Measurements from ENCODE around the gene GZMM.

DNA sequence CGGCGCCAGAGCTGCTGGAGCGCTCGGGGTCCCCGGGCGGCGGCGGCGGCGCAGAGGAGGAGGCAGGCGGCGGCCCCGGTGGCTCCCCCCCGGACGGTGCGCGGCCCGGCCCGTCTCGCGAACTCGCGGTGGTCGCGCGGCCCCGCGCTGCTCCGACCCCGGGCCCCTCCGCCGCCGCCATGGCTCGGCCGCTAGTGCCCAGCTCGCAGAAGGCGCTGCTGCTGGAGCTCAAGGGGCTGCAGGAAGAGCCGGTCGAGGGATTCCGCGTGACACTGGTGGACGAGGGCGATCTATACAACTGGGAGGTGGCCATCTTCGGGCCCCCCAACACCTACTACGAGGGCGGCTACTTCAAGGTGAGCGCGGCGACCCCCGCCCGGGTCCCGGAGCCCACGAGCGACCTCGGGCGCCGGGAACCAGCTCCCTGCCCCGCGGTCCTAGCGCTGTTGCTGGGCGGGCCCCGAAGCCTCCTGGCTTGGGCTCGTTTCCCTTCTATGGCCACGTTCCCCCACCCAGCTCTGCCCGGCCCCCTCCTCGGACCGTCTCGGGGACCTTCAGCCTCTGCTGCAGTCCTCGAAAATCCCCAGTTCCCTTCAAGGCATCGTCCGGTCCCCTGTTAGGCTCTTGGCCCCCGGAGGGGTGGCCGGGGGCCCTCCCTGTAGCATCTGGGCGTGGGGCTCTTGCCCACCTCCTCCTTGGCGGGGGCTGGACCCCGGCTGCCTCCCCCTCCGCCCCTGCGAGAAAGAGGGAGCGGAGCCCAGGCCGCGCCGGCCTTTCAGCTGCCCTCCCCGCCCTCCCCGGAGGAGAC lies 11.9 kb upstream of the GZMM start, which contains the start of gene CDC34:
- TF ChIP-seq, protein P1, sequence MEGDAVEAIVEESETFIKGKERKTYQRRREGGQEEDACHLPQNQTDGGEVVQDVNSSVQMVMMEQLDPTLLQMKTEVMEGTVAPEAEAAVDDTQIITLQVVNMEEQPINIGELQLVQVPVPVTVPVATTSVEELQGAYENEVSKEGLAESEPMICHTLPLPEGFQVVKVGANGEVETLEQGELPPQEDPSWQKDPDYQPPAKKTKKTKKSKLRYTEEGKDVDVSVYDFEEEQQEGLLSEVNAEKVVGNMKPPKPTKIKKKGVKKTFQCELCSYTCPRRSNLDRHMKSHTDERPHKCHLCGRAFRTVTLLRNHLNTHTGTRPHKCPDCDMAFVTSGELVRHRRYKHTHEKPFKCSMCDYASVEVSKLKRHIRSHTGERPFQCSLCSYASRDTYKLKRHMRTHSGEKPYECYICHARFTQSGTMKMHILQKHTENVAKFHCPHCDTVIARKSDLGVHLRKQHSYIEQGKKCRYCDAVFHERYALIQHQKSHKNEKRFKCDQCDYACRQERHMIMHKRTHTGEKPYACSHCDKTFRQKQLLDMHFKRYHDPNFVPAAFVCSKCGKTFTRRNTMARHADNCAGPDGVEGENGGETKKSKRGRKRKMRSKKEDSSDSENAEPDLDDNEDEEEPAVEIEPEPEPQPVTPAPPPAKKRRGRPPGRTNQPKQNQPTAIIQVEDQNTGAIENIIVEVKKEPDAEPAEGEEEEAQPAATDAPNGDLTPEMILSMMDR (IDR thresholded peaks at IDR 0.05), result no peak
- TF ChIP-seq CHD2 (IDR thresholded peaks at IDR 0.05; ENCODE audit: low read length, partially characterized antibody) (no peak), TAF1 (IDR thresholded peaks at IDR 0.05; ENCODE audit: borderline replicate concordance, low read depth, low read length) (0 out of 2 replicates have a peak, but pooled peaks have one; percentile 3), TEAD4 (IDR thresholded peaks at IDR 0.05; ENCODE audit: borderline replicate concordance, insufficient read depth) (no peak), POLR2AphosphoS5 (IDR thresholded peaks at IDR 0.05; ENCODE audit: low read depth, low read length) (peak; percentile 23; the same call in 1 of the 2 replicates), EP300 (IDR thresholded peaks at IDR 0.05; ENCODE audit: borderline replicate concordance in 1 of 2, low read depth in 1 of 2, low read length in 1 of 2) (no peak), JUND (IDR thresholded peaks at IDR 0.05) (no peak), EZH2phosphoT487 (IDR thresholded peaks at IDR 0.05; ENCODE audit: borderline replicate concordance, low read depth) (no peak)
- TF ChIP-seq, protein P2, sequence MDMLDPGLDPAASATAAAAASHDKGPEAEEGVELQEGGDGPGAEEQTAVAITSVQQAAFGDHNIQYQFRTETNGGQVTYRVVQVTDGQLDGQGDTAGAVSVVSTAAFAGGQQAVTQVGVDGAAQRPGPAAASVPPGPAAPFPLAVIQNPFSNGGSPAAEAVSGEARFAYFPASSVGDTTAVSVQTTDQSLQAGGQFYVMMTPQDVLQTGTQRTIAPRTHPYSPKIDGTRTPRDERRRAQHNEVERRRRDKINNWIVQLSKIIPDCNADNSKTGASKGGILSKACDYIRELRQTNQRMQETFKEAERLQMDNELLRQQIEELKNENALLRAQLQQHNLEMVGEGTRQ (IDR thresholded peaks at IDR 0.05; ENCODE audit: borderline replicate concordance, low read depth, low read length), result no peak
